Body of pancreas (tissue), 4 donors: ENCODE measurements around the gene CYP2C8.

Experiments
- CTCF ChIP-seq, 7 experiments: fragments of 450-650 bp in 4 of 7; fragments of 200-600 bp in 3 of 7; sonication (generic) in 3 of 7; IDR thresholded peaks; one replicate each; pipeline ENCODE4 v1.5.1; 2016 to 2019; ENCODE audit warnings: antibody characterized with exemption in 7 of 7
- POLR2A ChIP-seq, 3 donors: fragments of 450-650 bp; IDR thresholded peaks; one replicate each; pipeline ENCODE4 v1.6.1; 2016; ENCODE audit warnings: antibody characterized with exemption in 3 of 3, mild to moderate bottlenecking in 2 of 3

- no peak for TF ChIP-seq POLR2A (IDR thresholded peaks at IDR 0.05)
- TF ChIP-seq CTCF (IDR thresholded peaks at IDR 0.05), result no peak
Observed at GRCh38 chr10:95034401-95034800, 34.9 kb downstream of the CYP2C8 start.
